Stimulated activated naive CD8-positive, alpha-beta T cell treated with anti-CD3 and anti-CD28 coated beads, Interleukin-15, Interleukin-2, amounts not matched to agents 100 U/mL and 50 U/mL, for 24 hours (primary cell): ENCODE results near the gene KDM5B.
"Not testable (repeated sequence)": the region's sequence is repeated elsewhere in the genome, so short reads cannot be mapped to it uniquely, and the experiment has no call there.

Experiments
- ATAC-seq: fragments of 150-1000 bp; cut with Tn5 transposase; one replicate; pipeline ENCODE4 v1.10.0; 2021
- DNase-seq: peaks from one replicate; pipeline ENCODE4 v3.0.0; 2021

The KDM5B gene

DNA sequence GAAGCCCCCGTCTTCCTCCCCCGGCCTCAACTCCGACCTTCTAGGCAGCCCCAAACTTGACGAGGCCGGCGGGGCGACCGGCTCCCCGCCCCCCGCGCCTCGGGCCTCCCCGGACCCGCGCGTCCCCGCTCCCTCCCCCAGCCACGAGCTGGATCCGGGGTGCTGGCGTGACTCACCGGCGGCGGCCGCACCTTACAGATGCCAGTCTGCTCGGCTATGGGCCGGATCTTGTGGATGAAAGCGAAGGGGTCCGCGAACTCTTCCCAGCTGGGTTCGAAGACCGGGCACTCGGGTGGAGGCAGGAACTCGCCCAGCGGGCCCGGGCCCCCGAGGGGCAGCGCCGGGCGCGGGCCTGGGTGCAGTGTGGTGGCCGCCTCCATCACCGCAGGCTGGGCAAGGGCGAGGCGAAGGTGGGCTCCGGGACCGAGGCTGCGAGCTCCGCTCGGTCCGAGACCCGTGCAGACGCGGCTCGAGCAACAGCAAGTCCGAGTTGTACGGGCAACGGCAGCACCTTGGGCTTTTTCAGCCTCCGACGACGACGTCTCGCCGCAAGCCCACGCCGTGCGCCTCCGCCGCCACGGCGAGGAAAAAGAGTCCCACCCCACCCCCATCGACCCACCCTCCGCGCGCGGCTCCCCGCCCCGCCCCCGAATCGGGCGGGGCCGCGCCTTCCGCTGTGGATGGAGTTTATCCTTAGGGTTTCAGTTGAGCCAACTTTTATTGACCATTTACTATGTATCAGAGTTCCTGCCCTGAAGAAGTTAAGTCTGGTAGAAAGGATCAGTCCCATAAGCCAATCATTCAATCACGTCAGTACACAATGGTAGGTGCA is at the start of gene KDM5B:
KDM5B (minus strand) TSS at position 496 of the 832 bp plus-strand sequence; CDS start at position 380, 116 bp downstream.
- ATAC-seq (peak; percentile 45), DNase-seq (peak; percentile 75)

DNA sequence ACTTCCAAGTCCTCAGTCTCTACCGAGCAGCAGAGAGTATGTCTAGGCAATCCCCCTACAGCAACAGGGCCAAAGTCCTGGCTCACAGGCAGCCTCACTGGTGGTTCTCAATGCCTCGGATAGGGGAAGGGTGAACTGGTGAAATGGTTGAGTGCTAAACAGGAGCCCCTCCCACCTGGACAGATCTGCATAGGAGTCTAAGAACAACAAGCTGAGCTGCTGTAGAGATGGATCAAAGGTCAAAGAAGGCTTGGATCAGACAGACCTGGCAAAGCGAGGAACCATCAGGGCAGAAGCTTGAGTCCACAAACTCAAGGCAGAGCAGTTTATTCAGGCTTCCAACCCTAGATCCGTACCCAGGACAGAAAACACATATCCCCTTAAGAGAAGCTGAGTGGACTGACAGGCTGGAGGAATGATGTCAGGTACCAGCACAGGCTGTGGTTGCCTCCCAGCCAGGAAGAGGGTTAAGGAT is 49.0 kb upstream of the KDM5B start:
- ATAC-seq (no peak), DNase-seq (no peak)

DNA sequence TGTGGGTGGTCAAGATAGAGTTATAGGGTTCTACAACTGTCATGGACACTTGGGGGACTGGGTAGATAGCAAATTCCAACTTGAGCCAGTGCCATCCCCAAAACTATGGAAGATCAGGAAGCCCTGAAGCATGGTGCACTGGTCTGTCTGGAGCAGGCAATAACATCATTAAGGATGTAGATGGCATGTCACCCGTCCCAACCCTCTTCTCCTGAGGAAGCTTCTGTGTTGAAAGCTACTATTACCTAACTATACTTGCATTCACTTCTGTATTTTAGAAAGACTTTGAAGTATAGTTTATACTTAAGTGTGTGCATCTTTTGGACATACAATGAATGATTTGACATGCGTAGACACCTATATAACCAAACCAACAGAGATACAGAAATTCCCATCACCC is 47.8 kb upstream of the KDM5B start:
- ATAC-seq (no peak), DNase-seq (no peak)

DNA sequence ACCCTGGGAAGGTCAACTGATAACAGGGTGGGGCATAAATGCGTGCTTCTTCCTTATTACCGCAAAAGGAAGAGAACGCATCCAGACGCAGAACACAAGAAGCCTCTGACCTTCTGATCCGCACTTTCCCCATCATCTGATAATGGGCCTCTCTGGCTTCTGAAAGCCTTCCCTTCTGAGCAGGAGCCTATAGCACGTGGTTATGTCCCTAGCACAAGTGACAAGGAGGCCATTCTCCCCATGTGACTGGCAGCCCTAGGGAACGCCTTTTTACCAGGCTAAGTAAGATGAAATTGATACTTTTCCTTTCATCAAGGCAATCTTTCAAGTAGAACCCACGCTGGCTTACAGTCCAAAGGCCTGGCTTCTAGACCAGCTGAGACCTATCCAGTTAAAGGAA is 46.6 kb upstream of the KDM5B start:
- ATAC-seq (no peak), DNase-seq (no peak)

DNA sequence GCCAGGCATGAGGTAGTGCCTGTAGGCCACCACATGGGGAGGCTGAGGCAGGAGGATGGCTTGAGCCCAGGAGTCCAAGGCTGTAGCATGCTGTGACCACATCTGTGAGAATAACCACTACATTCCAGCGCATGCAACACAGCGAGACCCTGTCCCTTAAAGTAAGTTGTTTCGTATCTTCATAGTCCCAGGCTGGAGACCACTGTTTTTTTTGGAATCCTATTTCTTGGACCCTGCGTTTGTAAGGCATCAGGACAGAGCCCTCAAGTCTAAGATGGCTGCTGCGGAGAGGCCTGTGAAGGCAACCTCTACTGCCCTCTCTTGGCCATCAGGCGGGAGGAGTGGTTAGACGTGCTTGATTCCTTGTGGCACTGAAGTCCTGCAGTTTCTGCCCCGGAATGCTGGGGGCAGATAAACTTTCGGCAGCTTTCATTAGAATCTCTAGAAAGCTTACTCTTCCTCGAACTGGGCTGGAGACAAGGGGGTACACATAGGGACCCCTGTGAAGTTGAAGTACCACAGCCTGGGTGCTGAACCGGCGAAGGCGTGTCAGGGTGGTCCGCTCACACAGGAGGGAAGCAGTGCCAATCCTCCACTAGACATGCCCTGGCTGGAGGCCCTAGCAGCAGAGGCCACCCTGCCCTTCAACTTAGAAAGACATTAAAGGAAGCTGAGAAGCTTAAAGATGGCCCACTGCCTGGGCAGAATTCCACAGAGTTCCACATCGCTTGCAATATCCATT is 44.1 kb upstream of the KDM5B start:
- ATAC-seq: peak; percentile 67
- peak; percentile 55 for DNase-seq

DNA sequence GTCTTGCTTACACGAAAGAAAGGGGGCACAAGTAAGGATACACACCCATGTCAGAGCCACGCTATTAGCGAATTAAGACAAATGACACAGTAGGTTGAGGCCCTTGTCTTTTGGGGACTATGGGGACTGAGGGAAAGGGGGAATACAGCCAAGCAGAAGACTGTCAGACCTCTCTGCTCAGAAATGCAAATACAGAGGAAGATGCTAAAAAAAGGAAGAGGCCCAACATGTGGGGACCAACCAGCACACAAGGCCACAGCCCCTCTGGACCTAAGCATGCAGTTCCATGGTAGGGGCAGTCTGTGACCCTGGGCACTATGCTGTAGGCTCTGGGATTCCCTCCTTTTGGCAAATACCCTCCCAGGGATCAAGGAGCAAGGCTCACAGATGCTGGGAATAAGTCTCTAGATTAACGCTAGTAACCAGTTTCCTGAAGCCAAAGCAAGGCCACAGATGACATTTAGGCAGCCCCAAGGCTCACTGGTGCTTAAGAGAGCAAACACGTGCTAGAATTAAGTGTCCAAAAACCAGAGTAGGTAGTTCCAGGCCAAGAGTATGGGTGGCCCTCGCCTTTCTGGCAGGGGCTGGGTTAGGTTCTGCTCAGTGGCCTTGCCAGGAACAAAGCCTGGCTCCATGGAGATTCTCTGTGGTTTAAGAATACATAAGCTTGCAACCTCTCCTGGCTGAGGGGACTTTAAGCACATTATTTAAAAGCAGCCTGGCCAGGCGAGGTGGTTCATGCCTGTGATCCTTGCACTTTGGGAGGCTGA is 42.6 kb upstream of the KDM5B start:
- DNase-seq (no peak), ATAC-seq (no peak)

DNA sequence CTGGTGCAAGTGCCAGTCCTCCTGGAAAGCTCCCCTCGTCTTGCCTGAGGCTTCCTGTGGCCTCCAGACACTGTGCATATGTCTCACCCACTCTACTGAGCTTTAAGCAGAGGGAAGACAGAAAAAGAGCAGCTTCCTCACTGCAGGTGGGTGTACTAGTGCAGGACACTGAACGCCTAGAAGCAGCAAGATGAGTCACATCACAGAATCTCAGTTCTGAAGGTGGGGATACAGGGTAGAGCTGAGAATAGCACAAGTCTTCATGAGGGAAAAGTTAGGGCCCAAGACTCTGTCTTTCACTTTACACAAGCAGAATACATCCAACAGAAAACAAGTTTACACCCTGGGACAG is 39.9 kb upstream of the KDM5B start:
- DNase-seq (no peak), ATAC-seq (peak; percentile 30)

DNA sequence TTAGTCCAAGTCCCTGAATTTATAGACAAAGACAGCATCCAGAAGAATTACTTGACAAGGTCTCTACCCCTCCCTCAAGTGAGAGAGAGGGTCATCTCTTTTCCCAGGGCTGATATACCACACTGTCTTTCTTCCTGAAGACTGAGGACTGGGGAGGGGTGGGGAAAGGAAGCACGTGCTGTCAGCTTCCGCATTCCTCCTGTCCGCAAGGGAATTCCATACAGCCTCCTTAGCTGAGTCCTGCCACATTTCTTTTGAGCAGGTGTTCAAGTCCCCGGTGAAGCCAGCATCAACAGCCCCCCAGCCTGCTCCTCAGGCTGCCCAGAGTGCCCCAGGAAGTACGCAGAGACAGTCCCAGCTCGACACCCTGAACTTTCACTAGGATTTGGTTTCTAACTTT is 36.7 kb upstream of the KDM5B start:
- DNase-seq (no peak), ATAC-seq (no peak)

DNA sequence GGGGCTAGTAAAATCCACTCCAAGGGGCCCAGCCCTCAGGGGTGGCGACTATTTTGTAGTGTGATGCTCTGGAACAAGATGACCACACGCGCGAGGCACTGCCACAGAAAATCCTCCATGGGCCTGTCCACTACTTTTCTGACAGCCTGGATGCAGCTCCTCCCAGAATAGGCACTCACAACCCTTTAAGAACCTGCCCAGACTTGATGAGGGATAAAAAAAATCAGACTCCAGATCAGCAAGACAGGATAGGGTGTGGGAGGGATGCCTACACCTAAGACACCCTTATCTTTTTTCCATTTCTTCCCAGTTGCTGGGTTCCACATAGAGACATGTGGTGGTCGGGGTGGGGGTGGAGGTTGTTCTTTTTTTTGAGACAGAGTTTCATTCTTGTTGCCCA is 36.0 kb upstream of the KDM5B start:
- no peak for ATAC-seq

DNA sequence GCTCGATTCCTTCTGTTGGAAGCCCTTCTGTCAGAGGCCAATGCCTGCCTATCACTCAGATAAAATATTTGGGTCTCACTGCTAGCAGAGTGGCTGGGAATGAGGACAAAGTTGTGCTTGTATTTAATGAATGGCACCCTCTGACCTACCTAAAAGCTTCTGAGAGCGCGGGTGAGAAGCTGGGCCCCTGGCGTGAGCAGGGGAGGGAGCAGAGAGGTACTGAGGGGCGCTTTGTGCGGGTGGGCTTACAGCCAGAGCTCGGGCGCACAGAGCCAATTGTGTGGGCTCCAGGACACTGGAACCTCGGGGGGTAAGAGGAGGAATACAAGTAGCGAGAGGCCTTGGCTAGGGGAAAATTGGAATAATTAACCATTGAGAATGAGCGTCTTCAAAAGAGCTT is 34.9 kb upstream of the KDM5B start:
- no peak for ATAC-seq
- DNase-seq: no peak

More for the DNA sequence above, 36.0 kb upstream of the KDM5B start:
- DNase-seq: no peak

DNA sequence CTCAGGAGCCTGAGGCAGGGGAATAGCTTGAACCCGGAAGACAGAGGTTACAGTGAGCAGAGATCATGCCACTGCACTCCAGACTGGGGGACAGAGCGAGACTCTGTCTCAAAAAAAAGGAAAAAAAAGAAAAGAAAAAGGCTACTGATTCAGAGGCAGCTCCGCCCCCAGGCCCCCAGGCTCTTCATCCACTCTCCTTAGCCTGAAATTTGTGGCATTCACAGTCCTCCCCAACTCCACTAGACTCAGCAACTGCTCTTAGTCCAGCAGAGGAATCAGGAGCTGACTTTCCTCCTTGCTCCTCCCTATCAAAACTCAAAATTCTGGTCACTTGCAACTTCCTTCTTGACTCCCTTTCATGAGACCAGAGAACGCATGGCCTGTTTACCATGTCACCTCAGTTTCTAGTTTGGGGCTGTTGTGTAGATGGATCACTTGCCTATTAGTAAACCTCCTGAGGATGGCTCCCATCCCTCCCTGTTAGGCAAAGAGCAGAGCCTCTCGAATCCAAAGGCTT is 29.6 kb upstream of the KDM5B start:
- no peak for ATAC-seq
- DNase-seq: no peak

DNA sequence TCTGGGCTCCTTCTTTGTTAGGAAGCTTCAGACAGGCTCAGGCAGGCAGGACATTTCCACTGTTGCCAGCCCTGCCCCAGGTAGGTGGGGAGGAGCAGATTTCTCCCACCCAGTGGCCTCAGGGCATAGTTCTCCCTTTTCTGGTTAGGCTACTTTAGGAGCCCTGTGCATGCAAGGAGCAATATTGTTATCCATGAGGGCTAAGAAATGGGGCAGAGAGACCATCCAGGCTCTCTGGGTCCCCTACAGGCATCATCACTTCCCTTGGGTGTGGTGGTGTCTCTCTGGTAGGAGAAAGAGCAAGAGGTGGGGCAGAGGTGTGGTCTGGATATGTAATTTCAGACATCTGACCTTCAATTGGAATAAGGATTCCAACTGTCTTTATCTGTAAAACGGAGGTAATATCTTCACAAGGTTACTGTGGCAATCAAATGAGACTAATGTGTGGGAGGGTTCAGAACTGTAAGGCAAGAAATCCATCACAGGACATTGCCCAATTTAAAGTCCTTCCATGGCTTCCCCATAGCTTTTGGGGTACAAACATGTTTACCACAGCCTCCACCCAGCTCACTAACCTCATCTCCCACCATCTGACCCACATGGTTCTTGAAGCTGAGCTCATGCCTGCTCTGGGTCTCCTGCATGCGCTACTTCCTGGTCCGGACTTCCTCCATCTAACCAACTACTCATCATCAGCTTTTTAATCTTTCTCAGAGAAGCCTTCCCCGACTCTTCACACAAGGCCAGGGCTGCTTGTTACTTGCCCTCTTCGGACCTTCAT is 28.6 kb upstream of the KDM5B start:
- ATAC-seq (no peak), DNase-seq (no peak)

DNA sequence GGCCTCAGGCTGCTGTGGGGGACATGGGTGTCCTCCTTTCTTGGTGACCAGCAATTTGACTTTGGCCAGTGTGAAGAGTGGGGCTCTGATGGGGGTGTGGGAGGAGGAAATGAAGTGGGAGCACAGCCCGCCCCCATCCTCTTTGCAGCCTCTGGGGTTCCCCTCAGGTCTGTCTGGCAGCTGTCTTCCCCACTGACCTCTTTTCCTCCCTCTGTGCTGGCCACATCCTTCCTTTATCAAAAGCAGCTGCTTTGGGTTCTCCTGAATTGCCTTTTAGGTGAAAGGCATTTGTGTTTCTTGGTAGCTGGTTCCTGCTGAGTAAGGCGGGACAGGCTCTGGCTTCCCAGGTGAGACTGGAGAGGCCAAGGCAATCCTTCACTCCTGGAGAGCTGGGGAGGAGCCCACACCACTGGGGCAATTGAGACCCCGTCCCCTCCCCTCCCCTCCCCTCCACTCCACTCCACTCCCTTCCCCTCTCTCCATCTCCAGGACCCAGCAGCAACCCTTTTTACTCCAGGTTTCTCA is 27.4 kb upstream of the KDM5B start:
- DNase-seq (peak; percentile 23), ATAC-seq (peak; percentile 61)

DNA sequence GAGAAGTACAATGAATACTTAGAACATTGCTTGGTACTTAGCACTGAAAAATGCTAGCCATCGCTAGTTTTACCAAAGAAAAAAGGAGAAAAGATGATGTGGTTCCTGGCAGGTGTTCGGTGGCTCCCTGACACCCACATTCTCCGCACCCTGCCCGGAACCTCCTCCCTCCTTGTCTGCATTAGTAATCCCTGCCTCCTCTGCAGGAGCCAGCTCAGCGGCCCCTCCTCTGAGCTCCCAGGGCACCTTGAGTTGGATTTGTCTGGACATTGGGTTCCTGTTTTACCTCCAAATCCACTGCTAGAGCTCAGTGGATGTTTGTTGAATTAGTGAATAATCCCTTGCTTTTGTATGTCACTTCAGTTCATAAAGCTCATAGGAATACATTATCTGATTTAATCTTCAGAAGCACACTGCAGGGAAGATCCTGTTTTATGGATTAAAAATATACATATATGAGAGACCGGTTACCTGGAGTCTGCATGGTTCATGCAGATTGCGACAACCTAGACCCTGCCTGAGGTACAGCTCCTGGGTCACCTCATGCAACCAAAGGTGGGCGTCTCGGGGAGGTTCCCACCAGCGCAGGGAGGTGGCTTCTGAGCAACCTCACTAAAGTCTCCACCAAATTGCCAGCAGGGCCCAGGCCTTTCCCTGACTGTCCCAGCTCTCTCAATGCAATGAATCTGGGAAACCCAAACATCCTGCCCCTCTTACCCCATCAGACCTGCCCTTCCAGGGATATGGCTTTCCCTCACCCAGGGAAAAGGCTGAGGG is 26.7 kb upstream of the KDM5B start:
- peak; percentile 60 for ATAC-seq

DNA sequence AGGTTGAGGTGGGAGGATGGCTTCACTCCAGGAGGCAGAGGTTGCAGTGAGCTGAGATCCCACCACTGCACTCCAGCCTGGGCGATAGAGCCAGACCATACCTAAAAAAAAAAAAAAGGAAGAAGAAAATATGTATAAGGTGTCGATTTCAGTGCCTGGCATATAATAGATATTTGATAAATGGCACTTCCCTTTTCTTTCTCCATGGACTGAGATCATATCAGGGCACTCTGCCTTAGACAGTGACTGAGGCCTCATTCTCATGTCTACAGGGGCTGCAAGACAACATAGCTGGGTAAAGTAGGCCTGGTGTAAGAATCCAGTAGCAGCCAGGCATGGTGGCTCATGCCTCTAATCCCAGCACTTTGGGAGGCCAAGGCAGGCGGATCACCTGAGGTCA is 23.7 kb upstream of the KDM5B start:
- no peak for ATAC-seq
- DNase-seq: no peak

More for the DNA sequence above, 26.7 kb upstream of the KDM5B start:
- DNase-seq: peak; percentile 25

DNA sequence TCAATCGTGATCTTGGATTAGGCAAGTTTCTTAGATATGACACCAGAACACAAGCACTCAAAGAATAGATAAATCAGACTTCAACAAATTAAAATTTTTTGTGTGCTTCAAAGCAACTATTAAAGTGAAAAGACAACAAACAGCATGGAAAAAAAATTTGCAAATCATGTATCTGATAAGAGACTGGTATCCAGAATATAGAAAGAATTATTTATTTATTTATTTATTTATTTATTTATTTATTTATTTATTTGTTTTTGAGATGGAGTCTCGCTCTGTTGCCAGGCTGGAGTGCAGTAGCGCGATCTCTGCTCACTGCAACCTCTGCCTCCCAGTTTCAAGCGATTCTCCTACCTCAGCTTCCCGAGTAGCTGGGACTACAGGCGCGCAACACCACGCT is 21.0 kb upstream of the KDM5B start:
- ATAC-seq, DNase-seq: not testable (repeated sequence)

DNA sequence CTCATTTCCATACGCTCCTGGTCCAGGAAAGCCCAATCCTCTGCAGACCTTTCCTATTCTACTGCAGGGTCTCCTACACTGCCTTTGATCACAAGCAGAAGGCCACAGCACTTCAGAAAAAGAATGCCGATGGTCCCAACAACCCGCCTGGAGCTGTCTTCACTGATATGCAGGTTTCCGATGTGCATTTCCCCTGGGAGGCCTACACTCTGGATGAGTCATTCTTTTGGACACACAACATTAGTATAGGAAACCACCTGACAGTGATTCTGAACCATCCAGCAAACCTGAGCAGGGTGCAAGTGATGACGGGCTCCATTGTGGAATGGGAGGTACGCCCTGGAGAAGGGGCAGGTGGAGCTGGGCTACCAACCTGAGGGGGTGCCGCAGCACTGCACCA is 17.5 kb upstream of the KDM5B start:
- DNase-seq (no peak), ATAC-seq (no peak)

DNA sequence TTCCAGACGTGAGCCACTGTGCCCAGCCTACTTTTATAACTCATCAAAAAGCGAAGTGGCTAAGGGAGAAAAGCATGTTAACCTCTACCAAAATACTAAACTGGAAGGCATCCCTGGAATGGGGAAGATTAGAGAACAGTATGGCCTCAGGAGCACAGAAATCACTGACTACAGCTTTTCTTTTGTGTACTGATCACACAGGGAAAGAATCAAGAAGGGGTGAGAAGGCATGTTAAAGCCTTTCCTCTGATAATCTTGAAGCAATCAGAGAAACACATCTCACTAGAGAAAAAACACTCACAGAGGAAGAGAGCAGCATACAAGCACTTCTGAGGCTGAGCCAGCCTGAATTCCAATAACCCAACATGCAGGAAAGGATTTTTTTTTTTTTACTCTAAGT is 13.2 kb upstream of the KDM5B start:
- DNase-seq: no peak
- no peak for ATAC-seq

DNA sequence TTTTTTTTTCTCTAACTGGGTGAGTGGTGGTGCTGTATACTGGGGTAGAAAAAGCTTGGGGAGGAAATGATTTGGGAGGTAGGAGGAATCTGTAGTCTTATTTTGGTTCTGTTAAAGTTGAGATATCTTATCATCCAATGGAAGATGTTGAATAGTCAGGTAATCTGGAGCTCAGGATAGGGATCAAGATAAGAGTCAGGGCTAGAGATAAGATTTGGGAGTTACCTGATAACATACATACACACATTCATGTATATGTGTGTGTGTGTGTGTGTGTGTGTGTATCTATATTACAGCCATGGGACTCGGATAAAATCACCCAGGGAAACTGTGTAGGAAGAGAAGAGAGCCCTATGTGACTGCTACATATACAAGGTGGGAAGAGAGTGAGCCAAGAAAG is 10.6 kb upstream of the KDM5B start:
- no peak for ATAC-seq
- no peak for DNase-seq

DNA sequence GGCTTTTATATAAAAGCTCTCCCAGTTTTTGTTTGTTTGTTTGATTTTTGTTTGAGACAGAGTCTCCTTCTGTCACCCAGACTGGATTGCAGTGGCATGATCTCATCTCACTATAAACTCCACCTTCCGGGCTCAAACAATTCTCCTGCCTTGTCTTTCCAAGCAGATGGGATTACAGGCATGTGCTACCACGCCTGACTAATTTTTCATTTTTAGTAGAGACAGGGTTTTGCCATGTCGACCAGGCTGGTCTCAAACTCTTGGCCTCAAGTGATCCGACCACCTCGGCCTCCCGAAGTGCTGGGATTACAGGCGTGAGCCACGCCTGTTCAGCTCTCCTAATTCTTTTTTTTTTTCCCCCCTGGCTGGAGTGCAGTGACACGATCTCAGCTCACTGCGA is 6.9 kb upstream of the KDM5B start:
- no peak for DNase-seq
- no peak for ATAC-seq
